ENCODE measurements around the gene EPS8L1.

The EPS8L1 gene

GRCh38 chr19:55090564-55090963, 14.9 kb downstream of the EPS8L1 start:
- in situ Hi-C loops (cut with MboI; ENCODE audit: low sequenced_read_pairs, unreplicated experiment) = no loop called here
- TF ChIP-seq CTCF (IDR thresholded peaks at IDR 0.05; ENCODE audit: borderline replicate concordance, control extremely low read depth, extremely low read depth, insufficient read depth, missing control alignments) = no peak
- DNase-seq (ENCODE audit: low spot score) = no peak

GRCh38 chr19:55091126-55091910, 15.6 kb downstream of the EPS8L1 start:
- in situ Hi-C loops (cut with MboI; ENCODE audit: low sequenced_read_pairs, unreplicated experiment) = no loop called here
- no peak for DNase-seq (ENCODE audit: low spot score)
- no peak for TF ChIP-seq CTCF (IDR thresholded peaks at IDR 0.05; ENCODE audit: borderline replicate concordance, control extremely low read depth, extremely low read depth, insufficient read depth, missing control alignments)

GRCh38 chr19:55091955-55092354, 16.3 kb downstream of the EPS8L1 start:
- in situ Hi-C loops (cut with MboI; ENCODE audit: low sequenced_read_pairs, unreplicated experiment) = no loop called here
- DNase-seq (ENCODE audit: low spot score) = no peak
- no peak for TF ChIP-seq CTCF (IDR thresholded peaks at IDR 0.05; ENCODE audit: borderline replicate concordance, control extremely low read depth, extremely low read depth, insufficient read depth, missing control alignments)

GRCh38 chr19:55092423-55093318, 17.0 kb downstream of the EPS8L1 start:
- DNase-seq (ENCODE audit: low spot score) = no peak
- in situ Hi-C loops (cut with MboI; ENCODE audit: low sequenced_read_pairs, unreplicated experiment) = no loop called here
- no peak for TF ChIP-seq CTCF (IDR thresholded peaks at IDR 0.05; ENCODE audit: borderline replicate concordance, control extremely low read depth, extremely low read depth, insufficient read depth, missing control alignments)

- no peak for DNase-seq (ENCODE audit: low spot score)
- in situ Hi-C loops (cut with MboI; ENCODE audit: low sequenced_read_pairs, unreplicated experiment) = no loop called here
- TF ChIP-seq CTCF (IDR thresholded peaks at IDR 0.05; ENCODE audit: borderline replicate concordance, control extremely low read depth, extremely low read depth, insufficient read depth, missing control alignments) = no peak
Observed at GRCh38 chr19:55094456-55095259, 19.0 kb downstream of the EPS8L1 start.
